K562 (cell line): ENCODE measurements around the gene ERN1. TPM values are rescaled to one million over a fixed set of nuclear protein-coding genes. Genes with fewer than 3 reads are reported as not detected.

Source experiments
- FOXK1 ChIP-seq: sonication (generic); formaldehyde crosslinking; IDR thresholded peaks from 2 replicates; pipeline ENCODE4 v1.8.0; 2022; ENCODE audit warnings: missing genetic modification reagents, mild to moderate bottlenecking, borderline replicate concordance
- GABPB1 ChIP-seq: sonication (generic); formaldehyde crosslinking; IDR thresholded peaks from 2 replicates; pipeline ENCODE4 v1.8.0; 2022; ENCODE audit warnings: mild to moderate bottlenecking, missing genetic modification reagents
- HEY1 ChIP-seq: fragments of 250-450 bp; sonication (Bioruptor Pico); IDR thresholded peaks from 2 replicates; pipeline ENCODE4 v1.5.0; 2020; ENCODE audit warnings: mild to moderate bottlenecking, moderate library complexity, borderline replicate concordance
- NR2F6 ChIP-seq: fragments of 450-650 bp; formaldehyde crosslinking; IDR thresholded peaks from 2 replicates; pipeline ENCODE4 v1.4.0; 2020; ENCODE audit warnings: mild to moderate bottlenecking
- PCBP1 ChIP-seq: fragments of 200-400 bp; formaldehyde crosslinking; IDR thresholded peaks from 2 replicates; pipeline ENCODE4 v1.6.1; 2018; ENCODE audit warnings: mild to moderate bottlenecking, low read depth, low read length; ENCODE audit not compliant: poor library complexity, severe bottlenecking
- PTRF ChIP-seq: fragments of 450-650 bp; IDR thresholded peaks from 2 replicates; pipeline ENCODE4 v1.6.1; 2016; ENCODE audit warnings: mild to moderate bottlenecking, missing genetic modification characterization, missing compliant biosample characterization
- TAF7 ChIP-seq: fragments of 450-650 bp; IDR thresholded peaks from 2 replicates; pipeline ENCODE4 v1.6.1; 2016; ENCODE audit warnings: missing genetic modification characterization, missing compliant biosample characterization
- YY1 ChIP-seq, 3 experiments: IDR thresholded peaks; 2 replicates each; pipeline ENCODE4 v1.6.1; 2011; ENCODE audit warnings: low read length in 2 of 3, mild to moderate bottlenecking in 2 of 3, moderate library complexity in 2 of 3, borderline replicate concordance in 1 of 3, control low read depth in 1 of 3, low read depth in 1 of 3; ENCODE audit not compliant: insufficient read depth in 3 of 3, insufficient replicate concordance in 2 of 3, control insufficient read depth in 1 of 3, insufficient read length in 1 of 3; ENCODE audit errors: extremely low read depth in 1 of 3
- ZNF212 ChIP-seq: fragments of 450-650 bp; formaldehyde crosslinking; IDR thresholded peaks from 2 replicates; pipeline ENCODE4 v1.4.0; 2020; ENCODE audit warnings: mild to moderate bottlenecking
- ZNF75A ChIP-seq: fragments of 450-650 bp; formaldehyde crosslinking; IDR thresholded peaks from 2 replicates; pipeline ENCODE4 v1.4.0; 2020; ENCODE audit warnings: mild to moderate bottlenecking
- polyA plus RNA-seq, 8 experiments: library from polyadenylated mRNA; depleted of rRNA in 4 of 8; stranded (reverse) in 5 of 8; unstranded in 3 of 8; fragments of >200 nt; fragmentation: Nextera tagmentation in 2 of 8; fragmentation: Illumina TruSeq in 1 of 8; extraction: Ambion mirVana in 2 of 8; extraction: Trizol in 1 of 8; gene quantifications; 2 replicates each; pipeline versions ENCODE4 v1.2.1 to v1.2.3, GENCODE V29; 2011 to 2014; ENCODE audit warnings: inconsistent platforms in 1 of 8, missing spikeins in 1 of 8
- total RNA-seq, 7 experiments: library from RNA; depleted of rRNA in 6 of 7; stranded (reverse); fragments of >200 nt in 6 of 7; fragmentation: Illumina TruSeq in 2 of 7; extraction: Trizol in 2 of 7; gene quantifications; 2 replicates each; pipeline versions ENCODE4 v1.2.1 to v1.2.3, GENCODE V29; 2011 to 2021; ENCODE audit warnings: low replicate concordance in 1 of 7
- TF ChIP-seq, protein P1 (sequence below), 3 experiments: fragments of 200-800 bp in 1 of 3; fragments of 250-450 bp in 1 of 3; fragments of 450-650 bp in 1 of 3; sonication (Bioruptor Pico) in 1 of 3; sonication (Bioruptor generic) in 1 of 3; formaldehyde crosslinking in 1 of 3; IDR thresholded peaks; 2 replicates each; pipeline versions ENCODE4 v1.6.1 to v1.8.0; 2016 to 2022; ENCODE audit warnings: mild to moderate bottlenecking in 2 of 3, missing genetic modification characterization in 2 of 3, missing compliant biosample characterization in 1 of 3, moderate library complexity in 1 of 3
- TF ChIP-seq, protein P2 (sequence below): fragments of 200-800 bp; sonication (Bioruptor generic); IDR thresholded peaks from 2 replicates; pipeline ENCODE4 v1.6.1; 2017; ENCODE audit warnings: missing genetic modification characterization, missing compliant biosample characterization
- TF ChIP-seq, protein P3 (sequence below): fragments of 250-450 bp; sonication (Bioruptor Pico); IDR thresholded peaks from 2 replicates; pipeline ENCODE4 v1.5.1; 2021; ENCODE audit warnings: mild to moderate bottlenecking
- TF ChIP-seq, protein P4 (sequence below): sonication (generic); formaldehyde crosslinking; IDR thresholded peaks from 2 replicates; pipeline ENCODE4 v1.8.0; 2022; ENCODE audit warnings: missing genetic modification reagents, mild to moderate bottlenecking, borderline replicate concordance
- TF ChIP-seq, protein P5 (sequence below): fragments of 250-450 bp; sonication (Bioruptor Pico); IDR thresholded peaks from 2 replicates; pipeline ENCODE4 v1.8.0; 2022; ENCODE audit warnings: moderate library complexity, mild to moderate bottlenecking, inconsistent platforms
- TF ChIP-seq, protein P6 (sequence below): fragments of 250-450 bp; sonication (Bioruptor Pico); IDR thresholded peaks from 2 replicates; pipeline ENCODE4 v1.8.0; 2021; ENCODE audit warnings: moderate library complexity, mild to moderate bottlenecking, inconsistent platforms

The ERN1 gene
- total and polyA plus RNA-seq, 9 of the 15 experiments (the other 6 are each of a cell fraction or from before 2014, with no cell fraction given) = 2.1 to 22.5 (median 7.3) TPM

DNA sequence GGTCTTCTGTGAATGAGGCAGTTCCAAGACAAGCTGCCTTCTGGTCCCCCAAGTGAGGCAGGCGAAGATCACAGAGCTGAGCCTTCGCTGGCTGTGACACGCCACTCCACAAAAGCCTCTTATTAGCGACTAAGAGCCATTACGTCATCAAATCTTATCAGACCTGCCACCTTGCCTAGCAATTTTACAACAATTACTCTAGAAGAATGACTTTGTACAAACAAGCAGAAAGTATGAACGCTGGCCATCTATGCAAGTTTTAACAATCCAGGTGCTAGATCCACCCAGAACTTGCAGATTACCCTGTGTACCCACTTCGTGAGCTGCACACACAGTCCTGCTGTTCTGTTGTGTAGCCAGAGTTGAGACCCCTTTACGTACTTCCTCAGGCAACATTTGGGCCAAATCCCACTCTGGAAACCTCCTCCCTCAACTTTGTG, 105.7 kb downstream of the ERN1 start (continued):
- TF ChIP-seq ZNF212 (CRISPR knock-in tag) (no peak), YY1 (IDR thresholded peaks at IDR 0.05; ENCODE audit: borderline replicate concordance in 1 of 3, control insufficient read depth in 1 of 3, extremely low read depth in 1 of 3, insufficient read depth in 3 of 3, insufficient read length in 1 of 3, insufficient replicate concordance in 2 of 3, low read depth in 1 of 3, low read length in 2 of 3) (peak in 1 of 3 experiments; percentile 30), PTRF (tag) (no peak), HEY1 (CRISPR knock-in tag) (no peak), NR2F6 (CRISPR knock-in tag) (no peak), GABPB1 (CRISPR knock-in tag) (no peak), PCBP1 (no peak), TAF7 (tag) (no peak), ZNF75A (no peak), FOXK1 (no peak)
- TF ChIP-seq, protein P1, sequence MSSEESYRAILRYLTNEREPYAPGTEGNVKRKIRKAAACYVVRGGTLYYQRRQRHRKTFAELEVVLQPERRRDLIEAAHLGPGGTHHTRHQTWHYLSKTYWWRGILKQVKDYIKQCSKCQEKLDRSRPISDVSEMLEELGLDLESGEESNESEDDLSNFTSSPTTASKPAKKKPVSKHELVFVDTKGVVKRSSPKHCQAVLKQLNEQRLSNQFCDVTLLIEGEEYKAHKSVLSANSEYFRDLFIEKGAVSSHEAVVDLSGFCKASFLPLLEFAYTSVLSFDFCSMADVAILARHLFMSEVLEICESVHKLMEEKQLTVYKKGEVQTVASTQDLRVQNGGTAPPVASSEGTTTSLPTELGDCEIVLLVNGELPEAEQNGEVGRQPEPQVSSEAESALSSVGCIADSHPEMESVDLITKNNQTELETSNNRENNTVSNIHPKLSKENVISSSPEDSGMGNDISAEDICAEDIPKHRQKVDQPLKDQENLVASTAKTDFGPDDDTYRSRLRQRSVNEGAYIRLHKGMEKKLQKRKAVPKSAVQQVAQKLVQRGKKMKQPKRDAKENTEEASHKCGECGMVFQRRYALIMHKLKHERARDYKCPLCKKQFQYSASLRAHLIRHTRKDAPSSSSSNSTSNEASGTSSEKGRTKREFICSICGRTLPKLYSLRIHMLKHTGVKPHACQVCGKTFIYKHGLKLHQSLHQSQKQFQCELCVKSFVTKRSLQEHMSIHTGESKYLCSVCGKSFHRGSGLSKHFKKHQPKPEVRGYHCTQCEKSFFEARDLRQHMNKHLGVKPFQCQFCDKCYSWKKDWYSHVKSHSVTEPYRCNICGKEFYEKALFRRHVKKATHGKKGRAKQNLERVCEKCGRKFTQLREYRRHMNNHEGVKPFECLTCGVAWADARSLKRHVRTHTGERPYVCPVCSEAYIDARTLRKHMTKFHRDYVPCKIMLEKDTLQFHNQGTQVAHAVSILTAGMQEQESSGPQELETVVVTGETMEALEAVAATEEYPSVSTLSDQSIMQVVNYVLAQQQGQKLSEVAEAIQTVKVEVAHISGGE (CRISPR knock-in tag; IDR thresholded peaks at IDR 0.05) = 0 out of 6 replicates have a peak, but pooled peaks of 1 of the 3 experiments have one; percentile 41
- TF ChIP-seq, protein P2, sequence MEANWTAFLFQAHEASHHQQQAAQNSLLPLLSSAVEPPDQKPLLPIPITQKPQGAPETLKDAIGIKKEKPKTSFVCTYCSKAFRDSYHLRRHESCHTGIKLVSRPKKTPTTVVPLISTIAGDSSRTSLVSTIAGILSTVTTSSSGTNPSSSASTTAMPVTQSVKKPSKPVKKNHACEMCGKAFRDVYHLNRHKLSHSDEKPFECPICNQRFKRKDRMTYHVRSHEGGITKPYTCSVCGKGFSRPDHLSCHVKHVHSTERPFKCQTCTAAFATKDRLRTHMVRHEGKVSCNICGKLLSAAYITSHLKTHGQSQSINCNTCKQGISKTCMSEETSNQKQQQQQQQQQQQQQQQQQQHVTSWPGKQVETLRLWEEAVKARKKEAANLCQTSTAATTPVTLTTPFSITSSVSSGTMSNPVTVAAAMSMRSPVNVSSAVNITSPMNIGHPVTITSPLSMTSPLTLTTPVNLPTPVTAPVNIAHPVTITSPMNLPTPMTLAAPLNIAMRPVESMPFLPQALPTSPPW (CRISPR knock-in tag) = no peak
- TF ChIP-seq, protein P3, sequence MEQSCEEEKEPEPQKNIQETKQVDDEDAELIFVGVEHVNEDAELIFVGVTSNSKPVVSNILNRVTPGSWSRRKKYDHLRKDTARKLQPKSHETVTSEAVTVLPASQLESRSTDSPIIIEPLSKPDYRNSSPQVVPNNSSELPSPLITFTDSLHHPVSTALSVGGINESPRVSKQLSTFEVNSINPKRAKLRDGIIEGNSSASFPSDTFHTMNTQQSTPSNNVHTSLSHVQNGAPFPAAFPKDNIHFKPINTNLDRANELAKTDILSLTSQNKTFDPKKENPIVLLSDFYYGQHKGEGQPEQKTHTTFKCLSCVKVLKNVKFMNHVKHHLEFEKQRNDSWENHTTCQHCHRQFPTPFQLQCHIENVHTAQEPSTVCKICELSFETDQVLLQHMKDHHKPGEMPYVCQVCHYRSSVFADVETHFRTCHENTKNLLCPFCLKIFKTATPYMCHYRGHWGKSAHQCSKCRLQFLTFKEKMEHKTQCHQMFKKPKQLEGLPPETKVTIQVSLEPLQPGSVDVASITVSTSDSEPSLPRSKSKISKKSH (CRISPR knock-in tag) = no peak
- TF ChIP-seq, protein P4, sequence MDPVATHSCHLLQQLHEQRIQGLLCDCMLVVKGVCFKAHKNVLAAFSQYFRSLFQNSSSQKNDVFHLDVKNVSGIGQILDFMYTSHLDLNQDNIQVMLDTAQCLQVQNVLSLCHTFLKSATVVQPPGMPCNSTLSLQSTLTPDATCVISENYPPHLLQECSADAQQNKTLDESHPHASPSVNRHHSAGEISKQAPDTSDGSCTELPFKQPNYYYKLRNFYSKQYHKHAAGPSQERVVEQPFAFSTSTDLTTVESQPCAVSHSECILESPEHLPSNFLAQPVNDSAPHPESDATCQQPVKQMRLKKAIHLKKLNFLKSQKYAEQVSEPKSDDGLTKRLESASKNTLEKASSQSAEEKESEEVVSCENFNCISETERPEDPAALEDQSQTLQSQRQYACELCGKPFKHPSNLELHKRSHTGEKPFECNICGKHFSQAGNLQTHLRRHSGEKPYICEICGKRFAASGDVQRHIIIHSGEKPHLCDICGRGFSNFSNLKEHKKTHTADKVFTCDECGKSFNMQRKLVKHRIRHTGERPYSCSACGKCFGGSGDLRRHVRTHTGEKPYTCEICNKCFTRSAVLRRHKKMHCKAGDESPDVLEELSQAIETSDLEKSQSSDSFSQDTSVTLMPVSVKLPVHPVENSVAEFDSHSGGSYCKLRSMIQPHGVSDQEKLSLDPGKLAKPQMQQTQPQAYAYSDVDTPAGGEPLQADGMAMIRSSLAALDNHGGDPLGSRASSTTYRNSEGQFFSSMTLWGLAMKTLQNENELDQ (CRISPR knock-in tag) = no peak
- TF ChIP-seq, protein P5, sequence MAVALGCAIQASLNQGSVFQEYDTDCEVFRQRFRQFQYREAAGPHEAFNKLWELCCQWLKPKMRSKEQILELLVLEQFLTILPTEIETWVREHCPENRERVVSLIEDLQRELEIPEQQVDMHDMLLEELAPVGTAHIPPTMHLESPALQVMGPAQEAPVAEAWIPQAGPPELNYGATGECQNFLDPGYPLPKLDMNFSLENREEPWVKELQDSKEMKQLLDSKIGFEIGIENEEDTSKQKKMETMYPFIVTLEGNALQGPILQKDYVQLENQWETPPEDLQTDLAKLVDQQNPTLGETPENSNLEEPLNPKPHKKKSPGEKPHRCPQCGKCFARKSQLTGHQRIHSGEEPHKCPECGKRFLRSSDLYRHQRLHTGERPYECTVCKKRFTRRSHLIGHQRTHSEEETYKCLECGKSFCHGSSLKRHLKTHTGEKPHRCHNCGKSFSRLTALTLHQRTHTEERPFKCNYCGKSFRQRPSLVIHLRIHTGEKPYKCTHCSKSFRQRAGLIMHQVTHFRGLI (CRISPR knock-in tag) = no peak
- TF ChIP-seq, protein P6, sequence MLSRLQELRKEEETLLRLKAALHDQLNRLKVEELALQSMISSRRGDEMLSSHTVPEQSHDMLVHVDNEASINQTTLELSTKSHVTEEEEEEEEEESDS (CRISPR knock-in tag) = no peak
